Adipose tissue (tissue), 3 donors: ENCODE data around the gene EFHC2. TPM values are rescaled to one million over a fixed set of nuclear protein-coding genes. Genes with fewer than 3 reads are reported as not detected.

ENCODE experiments used
- H3K27ac ChIP-seq: one replicate; pipeline ENCODE4 v1.5.1; 2013; ENCODE audit warnings: low read depth, low read length
- WGBS, 3 donors: extraction: QIAGEN DNeasy Blood & Tissue Kit; methylation state at CpG; one replicate each; pipeline ENCODE4 v1.1.7; 2013; 5-methylcytosine and 5-hydroxymethylcytosine counted together
- polyA plus RNA-seq, 3 donors: library from polyadenylated mRNA; stranded (reverse); fragments of 200-250 nt; gene quantifications; one replicate each; pipeline ENCODE4 v1.2.3, GENCODE V29; 2013
- donor health status: healthy with polysubstance abuse.
- donor health status: Bipolar disorder and iron deficiency.
- donor health status: healthy.

The EFHC2 gene
- polyA plus RNA-seq, 3 donors = 0.15 to 0.67 (median 0.53) TPM

GRCh38 chrX:44178274-44179053 is 165.0 kb downstream of the EFHC2 start:
- 75 to 87% (median 84%) methylated on average over 6 of the region's 6 CpGs for WGBS, 3 donors
- H3K27ac ChIP-seq = no peak overlapping the region

GRCh38 chrX:44175455-44175854 is 168.0 kb downstream of the EFHC2 start:
- 77 to 91% (median 83%) methylated on average over 2 of the region's 2 CpGs for WGBS, 3 donors

GRCh38 chrX:44174061-44174460 is 169.4 kb downstream of the EFHC2 start:
- 84 to 98% (median 92%) methylated on average over 3 of the region's 3 CpGs for WGBS, 3 donors

More at GRCh38 chrX:44175455-44175854, 168.0 kb downstream of the EFHC2 start:
- H3K27ac ChIP-seq = no peak overlapping the region

GRCh38 chrX:44173219-44173618 is 170.3 kb downstream of the EFHC2 start:
- 55 to 66% (median 65%) methylated on average over 3 of the region's 3 CpGs for WGBS, 3 donors
- H3K27ac ChIP-seq = no peak overlapping the region

More at GRCh38 chrX:44174061-44174460, 169.4 kb downstream of the EFHC2 start:
- H3K27ac ChIP-seq = no peak overlapping the region

DNA sequence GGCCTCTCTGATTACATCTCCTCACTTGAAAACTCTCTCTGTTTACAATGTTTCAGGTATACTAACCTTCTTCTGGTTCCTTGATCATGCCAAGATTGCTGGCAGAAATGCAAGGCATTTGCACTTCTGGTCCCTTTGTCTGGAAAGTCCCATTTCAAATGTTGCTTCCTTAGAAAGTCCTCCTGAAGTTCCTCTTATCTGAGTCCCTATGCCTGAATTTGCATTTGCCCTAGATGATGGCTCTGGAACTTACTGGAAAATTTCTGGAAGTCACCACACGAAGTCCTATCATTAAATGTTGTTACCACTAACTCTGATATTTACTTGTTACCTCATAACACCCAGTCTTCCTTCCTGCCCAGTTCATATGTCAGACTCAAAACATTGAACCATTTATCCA is 176.4 kb downstream of the EFHC2 start:
- WGBS, 3 donors = 51 to 73% (median 70%) methylated on average over 1 of the region's 1 CpG
- no peak overlapping the region for H3K27ac ChIP-seq

DNA sequence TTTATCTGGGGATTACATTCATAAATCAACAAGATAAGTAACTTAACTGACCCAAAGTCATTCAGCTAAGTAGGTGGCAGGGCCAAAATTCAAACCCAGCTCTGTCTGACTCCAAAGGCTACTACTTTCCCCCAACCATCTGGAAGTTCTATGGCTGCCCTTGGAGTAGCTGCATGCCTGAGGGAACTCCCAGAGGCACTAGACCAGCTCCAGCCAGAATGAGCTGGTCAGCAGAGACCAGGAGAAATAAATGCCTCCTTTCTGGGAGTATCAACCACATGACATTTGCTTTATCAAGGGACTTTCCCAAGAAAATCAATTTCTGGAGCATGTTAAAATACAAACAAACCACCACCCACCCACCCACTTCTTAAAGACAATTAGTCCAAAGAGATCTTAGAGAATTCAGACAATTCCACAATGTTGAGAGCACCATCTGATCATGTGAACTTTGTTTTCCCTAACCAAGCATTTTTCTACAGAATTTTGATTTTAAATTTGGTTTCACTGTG is 180.5 kb downstream of the EFHC2 start:
- H3K27ac ChIP-seq = no peak overlapping the region

DNA sequence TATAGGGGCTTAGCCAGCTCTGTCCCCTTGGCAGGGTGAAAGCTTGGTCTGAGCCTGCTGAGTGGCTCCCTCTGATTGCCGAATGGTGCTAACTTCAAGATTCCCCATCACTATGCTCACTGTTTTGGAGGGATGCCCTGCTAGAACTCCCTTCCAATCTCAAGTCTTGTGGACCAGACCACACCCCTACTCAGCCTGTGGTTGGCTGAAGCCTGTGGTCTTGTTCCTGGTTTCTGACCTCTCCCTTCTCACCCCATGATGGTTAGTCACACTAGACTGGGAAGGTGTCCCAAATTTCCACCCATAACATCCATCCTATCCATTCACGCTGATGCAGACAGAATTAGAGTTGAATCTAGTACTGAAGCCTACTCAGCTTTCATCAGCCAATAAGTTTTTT is 185.6 kb downstream of the EFHC2 start:
- no peak overlapping the region for H3K27ac ChIP-seq
- 59 to 77% (median 76%) methylated on average over 2 of the region's 2 CpGs for WGBS, 3 donors

GRCh38 chrX:44157283-44157682 is 186.2 kb downstream of the EFHC2 start:
- H3K27ac ChIP-seq = no peak overlapping the region

DNA sequence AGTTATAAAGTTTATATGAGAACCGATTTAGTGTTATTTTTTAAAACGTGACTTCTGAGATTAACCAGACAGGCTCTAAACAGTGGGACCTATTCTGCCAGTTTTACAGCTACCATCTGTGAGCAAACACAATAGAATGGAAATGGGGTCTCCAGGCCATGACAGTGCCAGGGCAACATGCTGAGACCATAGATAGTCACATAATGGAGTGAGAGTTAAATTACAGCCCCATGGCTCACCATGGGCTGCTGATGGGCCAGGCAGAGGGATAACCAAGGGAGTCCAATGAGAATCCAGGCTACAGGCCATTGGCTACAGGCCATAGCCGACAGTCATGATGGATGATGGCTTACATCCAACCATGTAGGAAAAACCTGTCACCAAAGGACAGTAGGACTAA is 186.7 kb downstream of the EFHC2 start:
- no peak overlapping the region for H3K27ac ChIP-seq
- WGBS, 3 donors = 71 to 81% (median 72%) methylated on average over 3 of the region's 3 CpGs

GRCh38 chrX:44155126-44155525 is 188.3 kb downstream of the EFHC2 start:
- WGBS, 3 donors = 76 to 88% (median 80%) methylated on average over 4 of the region's 4 CpGs
- no peak overlapping the region for H3K27ac ChIP-seq

DNA sequence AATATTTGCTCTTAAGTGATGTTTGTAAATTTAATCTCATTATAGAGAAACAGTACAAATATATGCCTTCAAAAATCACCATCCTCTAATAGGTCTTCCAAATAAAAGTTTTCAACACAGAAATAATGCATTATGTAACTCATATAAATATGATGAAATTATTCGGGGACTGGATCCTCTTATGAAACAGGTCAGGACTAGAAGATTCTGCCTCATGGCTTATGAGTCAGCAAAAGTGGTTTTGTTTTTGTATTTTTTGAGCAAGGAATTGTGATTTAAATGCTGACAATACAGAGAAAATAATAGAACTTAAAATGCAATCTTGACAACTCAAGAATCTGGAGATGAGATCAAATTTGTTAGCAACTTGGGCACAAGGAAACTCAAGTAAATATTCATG is 190.6 kb downstream of the EFHC2 start:
- 22 to 83% (median 49%) methylated on average over 1 of the region's 1 CpG for WGBS, 3 donors
- no peak overlapping the region for H3K27ac ChIP-seq

GRCh38 chrX:44147130-44147529 is 196.3 kb downstream of the EFHC2 start:
- WGBS, 3 donors = 46 to 82% (median 80%) methylated on average over 3 of the region's 3 CpGs
- no peak overlapping the region for H3K27ac ChIP-seq

GRCh38 chrX:44144177-44144945 is 199.1 kb downstream of the EFHC2 start:
- 38 to 65% (median 53%) methylated on average over 8 of the region's 8 CpGs for WGBS, 3 donors

DNA sequence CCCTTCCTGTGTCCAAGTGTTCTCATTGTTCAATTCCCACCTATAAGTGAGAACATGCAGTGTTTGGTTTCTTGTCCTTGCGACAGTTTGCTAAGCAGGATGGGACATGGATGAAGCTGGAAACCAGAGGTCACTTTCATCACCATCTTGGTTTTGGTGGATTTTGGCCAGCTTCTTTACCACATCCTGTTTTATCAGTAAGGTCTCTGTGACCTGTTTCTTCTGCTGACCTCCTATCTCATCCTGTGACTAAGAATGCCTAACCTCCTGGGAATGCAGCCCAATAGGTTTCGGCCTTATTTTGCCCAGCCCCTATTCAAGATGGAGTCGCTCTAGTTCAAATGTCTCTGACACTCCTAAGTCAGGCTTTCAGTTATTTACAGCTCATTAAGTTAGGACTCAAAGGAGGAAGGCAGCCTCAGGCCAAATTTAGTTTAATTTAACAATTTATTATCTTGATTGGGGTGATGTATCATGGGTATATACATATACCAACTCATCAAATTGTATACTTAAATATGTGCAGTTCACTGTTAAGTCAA is 200.3 kb downstream of the EFHC2 start:
- no peak overlapping the region for H3K27ac ChIP-seq
- 89 to 95% (median 92%) methylated on average over 3 of the region's 3 CpGs for WGBS, 3 donors

More at GRCh38 chrX:44144177-44144945, 199.1 kb downstream of the EFHC2 start:
- H3K27ac ChIP-seq = no peak overlapping the region

DNA sequence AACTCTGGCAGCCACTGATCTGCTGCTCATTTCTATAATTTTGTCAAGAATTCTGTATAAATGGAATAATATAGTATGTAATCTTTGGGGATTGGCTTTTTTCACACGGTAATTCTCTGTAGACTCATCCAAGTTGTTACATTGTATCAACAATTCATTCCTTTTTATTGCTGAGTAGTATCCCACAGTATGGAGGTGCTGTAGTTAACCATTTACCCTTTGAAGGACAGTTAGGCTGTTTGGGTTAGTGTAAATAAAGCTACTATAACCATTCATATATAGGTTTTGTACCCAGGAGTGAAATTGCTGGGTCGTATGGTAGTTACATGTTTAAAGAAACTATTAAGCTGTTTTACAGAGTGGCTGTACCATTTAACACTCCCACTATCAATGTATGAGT is 213.3 kb downstream of the EFHC2 start:
- 63 to 87% (median 74%) methylated on average over 2 of the region's 2 CpGs for WGBS, 3 donors
- H3K27ac ChIP-seq = no peak overlapping the region

DNA sequence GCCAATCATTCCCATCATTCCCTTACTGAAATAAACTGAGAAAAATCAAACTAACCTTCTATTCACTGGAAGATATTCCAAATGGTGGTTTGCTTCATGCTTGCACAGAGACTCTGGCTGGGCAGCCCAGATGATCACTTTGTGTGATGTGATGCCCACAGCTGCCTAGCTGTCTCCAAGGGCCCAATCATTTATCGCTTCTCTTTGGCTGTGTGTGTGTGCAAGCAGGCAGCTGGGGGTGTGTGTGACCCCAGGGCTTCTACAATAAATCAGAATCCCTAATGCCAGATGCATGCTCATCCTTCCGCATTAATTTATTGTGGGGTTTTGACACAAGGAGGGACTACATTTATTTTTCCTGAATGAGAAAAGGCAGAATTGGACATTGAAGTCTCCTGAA is 230.1 kb downstream of the EFHC2 start:
- WGBS, 3 donors = 87 to 97% (median 90%) methylated on average over 2 of the region's 2 CpGs

DNA sequence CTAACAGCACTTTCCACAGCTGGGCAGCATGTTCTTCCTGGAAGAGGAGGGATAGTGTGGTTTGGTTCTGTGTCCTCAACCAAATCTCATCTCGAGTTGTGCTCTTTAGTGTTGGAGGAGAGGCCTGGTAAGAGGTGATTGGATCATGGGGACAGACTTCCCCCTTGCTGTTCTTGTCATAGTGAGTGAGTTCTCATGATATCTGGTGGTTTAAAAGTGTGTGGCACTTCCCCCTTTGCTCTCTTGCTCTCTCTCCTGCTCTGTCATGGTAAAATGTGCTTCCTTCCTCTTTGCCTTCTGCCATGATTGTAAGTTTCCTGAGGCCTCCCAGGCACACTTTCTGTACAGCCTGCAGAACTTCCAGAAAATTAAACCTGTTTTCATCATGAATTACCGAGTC is 236.6 kb downstream of the EFHC2 start:
- no peak overlapping the region for H3K27ac ChIP-seq
- 51 to 74% (median 62%) methylated on average over 2 of the region's 2 CpGs for WGBS, 3 donors

More for the DNA sequence above, 230.1 kb downstream of the EFHC2 start:
- no peak overlapping the region for H3K27ac ChIP-seq

- 62 to 85% (median 65%) methylated on average over 12 of the region's 12 CpGs for WGBS, 3 donors
- no peak overlapping the region for H3K27ac ChIP-seq
Measured at GRCh38 chrX:44105228-44105913, 238.1 kb downstream of the EFHC2 start.

- no peak overlapping the region for H3K27ac ChIP-seq
- 70 to 78% (median 76%) methylated on average over 3 of the region's 3 CpGs for WGBS, 3 donors
Measured at GRCh38 chrX:44104699-44105098, 238.8 kb downstream of the EFHC2 start.
